ENCODE results near the gene ESRRG. TPM values are rescaled to one million over a fixed set of nuclear protein-coding genes. Genes with fewer than 3 reads are reported as not detected.

The ESRRG gene
- total and polyA plus RNA-seq, 2 of the 8 experiments (the other 6 are each of a cell fraction or from before 2014, with no cell fraction given): 0.59 to 1.4 TPM

- peak in 1 of 2 experiments; percentile 38; a peak in 1 of 3 replicates for TF ChIP-seq EP300 (IDR thresholded peaks at IDR 0.05; ENCODE audit: borderline replicate concordance in 1 of 2, low read depth in 2 of 2, low read length in 2 of 2)
- peak; percentile 54; the same call in 1 of the 2 replicates for TF ChIP-seq POLR2AphosphoS5 (IDR thresholded peaks at IDR 0.05; ENCODE audit: low read depth, low read length)
- no peak for TF ChIP-seq ATF3 (IDR thresholded peaks at IDR 0.05; ENCODE audit: insufficient read depth, low read depth, low read length)
- TF ChIP-seq RBBP5 (IDR thresholded peaks at IDR 0.05; ENCODE audit: borderline replicate concordance, low read depth, low read length): peak; percentile 88; the same call in 1 of the 2 replicates
- TF ChIP-seq GABPA (IDR thresholded peaks at IDR 0.05; ENCODE audit: borderline replicate concordance, insufficient read depth, low read length): 0 out of 2 replicates have a peak, but pooled peaks have one; percentile 26
- TF ChIP-seq RAD21 (IDR thresholded peaks at IDR 0.05 in 1 of 2, conservative IDR thresholded peaks at IDR 0.05 in 1 of 2; ENCODE audit: low read depth in 2 of 2, low read length in 2 of 2): peak; percentile 33 to 55
- no peak for TF ChIP-seq CHD2 (IDR thresholded peaks at IDR 0.05; ENCODE audit: low read length)
- TF ChIP-seq SUZ12 (IDR thresholded peaks at IDR 0.05; ENCODE audit: low read length): no peak
- no peak for TF ChIP-seq ZNF274 (IDR thresholded peaks at IDR 0.05; ENCODE audit: borderline replicate concordance, extremely low read depth, low read length)
- no peak for TF ChIP-seq BACH1 (IDR thresholded peaks at IDR 0.05; ENCODE audit: low read length)
- TF ChIP-seq TBP (IDR thresholded peaks at IDR 0.05; ENCODE audit: low read depth, low read length): 0 out of 2 replicates have a peak, but pooled peaks have one; percentile 31
- TF ChIP-seq, protein P1, sequence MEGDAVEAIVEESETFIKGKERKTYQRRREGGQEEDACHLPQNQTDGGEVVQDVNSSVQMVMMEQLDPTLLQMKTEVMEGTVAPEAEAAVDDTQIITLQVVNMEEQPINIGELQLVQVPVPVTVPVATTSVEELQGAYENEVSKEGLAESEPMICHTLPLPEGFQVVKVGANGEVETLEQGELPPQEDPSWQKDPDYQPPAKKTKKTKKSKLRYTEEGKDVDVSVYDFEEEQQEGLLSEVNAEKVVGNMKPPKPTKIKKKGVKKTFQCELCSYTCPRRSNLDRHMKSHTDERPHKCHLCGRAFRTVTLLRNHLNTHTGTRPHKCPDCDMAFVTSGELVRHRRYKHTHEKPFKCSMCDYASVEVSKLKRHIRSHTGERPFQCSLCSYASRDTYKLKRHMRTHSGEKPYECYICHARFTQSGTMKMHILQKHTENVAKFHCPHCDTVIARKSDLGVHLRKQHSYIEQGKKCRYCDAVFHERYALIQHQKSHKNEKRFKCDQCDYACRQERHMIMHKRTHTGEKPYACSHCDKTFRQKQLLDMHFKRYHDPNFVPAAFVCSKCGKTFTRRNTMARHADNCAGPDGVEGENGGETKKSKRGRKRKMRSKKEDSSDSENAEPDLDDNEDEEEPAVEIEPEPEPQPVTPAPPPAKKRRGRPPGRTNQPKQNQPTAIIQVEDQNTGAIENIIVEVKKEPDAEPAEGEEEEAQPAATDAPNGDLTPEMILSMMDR (IDR thresholded peaks at IDR 0.05; ENCODE audit: control extremely low read depth in 1 of 3, insufficient read depth in 1 of 3, low read depth in 1 of 3, low read length in 3 of 3): peak; percentile 39 to 55 (median 51)
Observed at GRCh38 chr1:216600730-216601609, 122.3 kb downstream of the ESRRG start (continued).

All from H1 (cell line).